ENCODE data around the gene TF.

The TF gene

GRCh38 chr3:133745108-133745507, 1.1 kb upstream of the TF start:
- no peak overlapping the region for H3K4me3 ChIP-seq (replicated peaks; ENCODE audit: low read depth, low read length)
- no peak for TF ChIP-seq CTCF (IDR thresholded peaks at IDR 0.05; ENCODE audit: low read length, missing control alignments)
- DNase-seq (ENCODE audit: low read depth), result no peak

GRCh38 chr3:133746712-133747066, 496 bp downstream of the TF start:
- no peak for DNase-seq (ENCODE audit: low read depth)
- TF ChIP-seq CTCF (IDR thresholded peaks at IDR 0.05; ENCODE audit: low read length, missing control alignments), result no peak
- H3K4me3 ChIP-seq (replicated peaks; ENCODE audit: low read depth, low read length), result no peak overlapping the region

DNA sequence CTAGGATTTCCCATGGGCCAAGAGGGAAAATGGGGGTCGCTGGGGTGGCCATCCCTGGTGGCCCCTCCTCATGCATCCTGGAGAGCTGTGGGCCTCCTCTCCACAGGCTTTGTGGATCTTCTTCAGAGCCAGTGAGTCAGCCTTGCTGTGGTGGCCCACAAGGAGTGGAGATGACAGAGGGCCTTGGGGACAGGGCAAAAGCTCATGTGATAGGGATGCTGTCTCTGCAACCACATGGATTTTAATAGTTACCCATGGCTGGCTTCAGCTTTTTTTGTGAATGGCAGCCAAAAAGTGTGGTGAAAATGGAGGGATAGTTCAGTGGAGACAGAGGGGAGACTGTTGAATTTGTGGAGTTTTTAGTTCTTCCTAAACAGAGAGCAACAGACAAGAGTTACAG, 1.2 kb downstream of the TF start:
- no peak for DNase-seq (ENCODE audit: low read depth)
- H3K4me3 ChIP-seq (replicated peaks; ENCODE audit: low read depth, low read length), result no peak overlapping the region
- TF ChIP-seq CTCF (IDR thresholded peaks at IDR 0.05; ENCODE audit: low read length, missing control alignments), result no peak

DNA sequence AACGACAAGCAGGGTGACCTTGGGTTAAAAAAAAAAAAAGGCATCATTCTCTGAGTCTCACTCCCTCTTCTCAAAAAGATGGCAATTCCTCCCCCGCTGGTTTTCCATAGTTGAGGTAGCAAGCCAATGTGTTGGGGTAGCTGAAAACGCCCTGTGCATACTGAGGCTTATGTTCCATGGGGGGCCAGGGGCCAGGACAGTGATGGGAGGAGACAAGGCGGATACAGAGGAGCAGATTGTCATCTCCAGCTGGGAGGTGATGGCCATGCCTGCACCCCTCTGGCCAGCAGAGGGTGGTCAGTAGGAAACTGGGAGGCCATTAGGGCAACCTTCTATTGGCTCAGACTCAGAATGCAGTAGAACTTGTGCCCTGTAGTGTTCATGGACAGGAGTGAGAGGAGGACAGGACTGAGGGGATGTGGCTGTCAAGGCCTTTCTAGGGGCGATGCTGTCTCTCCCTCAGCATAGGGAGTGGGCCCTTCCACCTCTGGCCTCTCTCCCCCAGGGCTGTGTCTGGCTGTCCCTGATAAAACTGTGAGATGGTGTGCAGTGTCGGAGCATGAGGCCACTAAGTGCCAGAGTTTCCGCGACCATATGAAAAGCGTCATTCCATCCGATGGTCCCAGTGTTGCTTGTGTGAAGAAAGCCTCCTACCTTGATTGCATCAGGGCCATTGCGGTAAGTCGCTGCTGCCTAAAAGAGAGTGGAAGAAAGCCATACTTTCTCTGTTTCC, 1.9 kb downstream of the TF start:
- no peak for TF ChIP-seq CTCF (IDR thresholded peaks at IDR 0.05; ENCODE audit: low read length, missing control alignments)
- no peak overlapping the region for H3K4me3 ChIP-seq (replicated peaks; ENCODE audit: low read depth, low read length)

DNA sequence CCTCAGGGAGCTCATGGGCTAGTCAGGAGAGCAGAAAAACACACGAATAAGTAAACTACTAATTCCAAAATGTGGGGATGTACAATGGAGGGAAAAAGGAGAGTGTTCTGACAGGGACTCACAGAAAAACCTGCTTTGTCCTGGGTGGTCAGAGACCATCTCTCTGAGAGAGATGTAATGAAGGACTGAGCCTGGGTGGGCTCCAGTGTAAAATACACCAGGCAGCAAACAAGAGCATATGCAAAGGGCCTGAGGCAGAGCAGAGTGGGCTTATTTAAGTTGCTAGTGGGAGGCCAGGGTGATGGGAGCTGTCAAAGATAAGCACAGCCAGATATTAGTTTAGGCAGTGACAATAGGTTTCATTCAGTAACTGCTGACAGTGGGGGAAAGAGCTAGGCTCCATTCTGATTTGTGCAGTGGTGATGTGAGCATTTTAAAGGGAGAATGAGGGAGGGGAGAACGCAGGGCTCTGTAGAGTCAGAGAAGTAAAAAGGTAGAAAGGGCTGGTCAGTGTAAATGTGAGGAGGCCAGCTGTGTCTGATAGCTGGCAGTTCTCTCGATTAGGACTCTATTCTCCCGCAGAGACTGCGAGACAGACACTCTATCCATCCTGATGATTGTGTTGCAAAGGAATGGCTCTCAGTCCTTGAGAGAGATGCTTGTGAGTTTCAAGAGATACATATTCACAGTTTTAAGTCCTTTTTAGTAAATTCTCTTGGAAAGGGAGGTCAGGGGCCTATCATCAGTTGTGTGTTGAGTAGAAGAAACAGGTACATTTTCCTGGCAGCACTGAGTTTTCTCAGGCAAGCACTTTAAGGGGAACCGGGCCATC, 3.5 kb downstream of the TF start:
- H3K4me3 ChIP-seq (replicated peaks; ENCODE audit: low read depth, low read length), result no peak overlapping the region
- TF ChIP-seq CTCF (IDR thresholded peaks at IDR 0.05; ENCODE audit: low read length, missing control alignments), result no peak
- DNase-seq (ENCODE audit: low read depth), result no peak

More for the DNA sequence above, 1.9 kb downstream of the TF start:
- DNase-seq (ENCODE audit: low read depth), result no peak

GRCh38 chr3:133750259-133750656, 4.1 kb downstream of the TF start:
- DNase-seq (ENCODE audit: low read depth), result no peak
- TF ChIP-seq CTCF (IDR thresholded peaks at IDR 0.05; ENCODE audit: low read length, missing control alignments), result no peak
- no peak overlapping the region for H3K4me3 ChIP-seq (replicated peaks; ENCODE audit: low read depth, low read length)
